ENCODE data around the gene MYBL2.
A peak's percentile ranks its signal among the peaks of the same experiment; 100 is the strongest.

The MYBL2 gene

DNA sequence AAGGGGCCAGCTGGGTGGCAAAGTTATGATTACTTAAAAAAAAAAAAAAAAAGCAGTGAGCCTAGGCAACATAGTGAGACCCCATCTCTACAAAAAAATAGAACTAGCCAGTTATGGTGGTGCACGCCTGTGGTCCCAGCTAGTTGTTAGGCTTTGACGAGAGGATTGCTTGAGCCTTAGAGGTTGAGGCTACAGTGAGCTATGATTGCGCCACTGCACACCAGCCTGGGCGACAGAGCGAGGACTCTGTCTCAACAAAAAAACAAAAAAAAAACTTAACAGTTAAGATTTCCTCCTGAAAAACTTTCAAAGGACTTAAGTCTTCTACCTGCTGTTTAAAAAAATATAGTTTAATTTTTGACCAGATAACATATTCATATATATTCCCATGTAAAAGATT lies 57.5 kb downstream of the MYBL2 start:
- DNase-seq: no peak

DNA sequence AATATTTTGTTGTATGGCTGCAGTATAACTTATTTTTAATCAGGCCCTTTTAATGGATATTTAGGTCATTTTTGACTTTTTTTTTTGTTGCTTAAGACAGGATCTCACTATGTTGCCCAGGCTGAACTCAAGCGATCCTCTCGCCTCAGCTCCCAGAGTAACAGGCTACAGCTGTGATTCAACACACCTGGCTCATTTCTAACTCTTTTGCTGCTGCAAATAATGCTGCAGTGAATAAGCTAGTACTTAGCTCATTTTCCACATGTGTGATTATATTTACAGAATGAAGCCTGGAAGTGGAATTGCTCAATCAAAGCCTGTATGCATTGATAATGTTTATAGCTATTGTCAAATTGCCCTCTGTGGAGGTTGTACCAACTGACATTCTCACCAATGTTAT lies 58.8 kb downstream of the MYBL2 start:
- DNase-seq: no peak

DNA sequence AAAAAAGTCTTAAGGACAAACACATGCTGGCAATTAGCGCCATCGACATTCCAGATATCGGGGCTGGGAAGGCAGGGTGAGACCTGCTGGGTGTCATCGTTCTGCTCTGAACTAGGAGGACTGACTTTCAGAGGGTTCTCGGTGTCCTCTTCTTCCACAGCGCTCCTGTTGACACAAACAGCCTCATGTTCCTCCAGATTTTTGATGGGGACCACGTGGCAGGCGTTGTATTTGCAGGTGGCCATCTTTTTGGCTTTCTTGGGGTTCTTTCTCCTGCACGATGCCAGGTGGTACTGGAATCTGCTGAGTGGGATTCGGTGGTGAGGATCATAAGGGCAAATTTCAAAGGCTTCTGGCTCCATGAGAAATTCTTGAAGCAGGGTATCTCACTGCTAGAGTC lies 59.4 kb downstream of the MYBL2 start:
- no peak for DNase-seq

DNA sequence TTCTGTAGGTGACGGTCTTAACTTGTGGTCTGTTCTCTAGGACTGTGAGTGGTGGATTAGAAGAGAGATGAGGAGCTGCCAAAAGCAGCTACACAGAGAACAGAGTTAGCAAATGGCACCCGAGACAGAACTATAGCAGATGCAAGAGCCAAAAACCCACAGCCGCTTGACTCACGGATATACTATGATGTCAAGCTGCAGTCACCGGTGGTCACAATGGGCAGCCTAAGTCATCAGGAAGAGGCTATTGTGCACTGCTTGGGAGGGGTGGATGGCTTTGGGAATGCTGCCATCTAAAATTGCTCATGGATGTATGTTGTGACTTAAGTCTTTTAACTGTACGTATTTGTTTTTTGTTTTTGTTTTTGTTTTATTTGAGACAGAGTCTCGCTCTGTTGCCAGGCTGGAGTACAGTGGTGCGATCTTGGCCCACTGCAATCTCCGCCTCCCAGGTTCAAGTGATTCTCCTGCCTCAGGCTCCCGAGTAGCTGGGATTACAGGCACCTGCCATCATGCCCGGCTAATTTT lies 60.0 kb downstream of the MYBL2 start, which contains the start of gene GTSF1L:
TSS of gene GTSF1L (minus strand) at position 192 of the 528 bp plus-strand sequence. CDS start 308 bp downstream, outside the sequence.
- no peak for DNase-seq

DNA sequence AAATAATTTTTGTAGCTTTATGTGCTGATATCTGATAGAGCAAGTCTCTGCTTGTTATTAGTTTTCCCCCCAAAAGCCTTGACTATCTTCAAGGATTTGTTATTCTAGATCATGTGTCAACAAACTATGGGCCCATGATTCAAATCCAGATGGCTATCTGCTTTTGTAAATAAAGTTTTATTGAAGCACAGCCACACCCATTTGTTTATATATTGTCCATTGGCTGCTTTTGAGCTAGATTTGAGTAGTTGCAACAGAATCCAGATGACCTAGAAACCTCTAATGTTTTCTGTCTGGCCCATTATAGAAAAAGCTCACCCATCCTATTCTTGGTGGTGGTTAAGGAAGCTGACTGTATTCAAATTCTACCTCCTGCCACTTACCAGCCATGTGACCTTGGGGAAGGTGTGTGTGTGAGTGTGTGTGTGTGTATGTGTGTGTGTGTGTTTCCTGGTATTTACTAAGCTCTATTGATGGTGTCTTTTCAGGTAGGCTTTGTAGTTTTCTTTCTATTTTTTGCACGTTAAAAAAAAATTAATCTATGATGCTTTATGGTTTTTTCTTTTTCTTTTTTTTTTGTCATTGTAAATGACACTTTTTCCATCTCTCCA lies 61.2 kb downstream of the MYBL2 start:
- no peak for DNase-seq

DNA sequence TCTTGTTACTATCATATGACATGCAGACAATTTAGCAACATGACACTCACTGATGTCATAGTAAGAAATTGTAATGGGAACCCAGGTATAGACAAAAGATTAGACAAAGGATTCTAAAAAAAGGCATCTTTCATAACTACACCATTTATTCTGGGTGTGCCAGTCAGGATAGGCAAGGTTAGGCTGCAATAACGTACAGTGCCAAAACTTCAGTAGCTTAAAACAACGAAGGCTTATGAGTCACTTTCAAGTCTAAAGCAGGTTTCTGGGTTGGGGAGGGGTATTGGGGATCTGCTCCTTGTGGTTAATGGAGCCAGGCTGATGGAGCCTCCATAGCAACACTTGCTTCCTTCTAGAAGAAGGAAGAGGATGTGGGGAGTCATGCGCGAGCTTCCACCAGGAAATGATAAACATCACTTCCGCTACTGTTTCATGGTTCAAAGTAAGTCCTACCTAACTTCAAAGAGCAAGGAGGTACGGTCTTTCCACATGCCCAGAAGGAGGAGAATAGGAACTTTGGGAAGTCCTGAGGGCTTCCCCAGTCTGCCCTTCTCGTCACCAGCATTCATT lies 61.9 kb downstream of the MYBL2 start:
- DNase-seq: no peak

DNA sequence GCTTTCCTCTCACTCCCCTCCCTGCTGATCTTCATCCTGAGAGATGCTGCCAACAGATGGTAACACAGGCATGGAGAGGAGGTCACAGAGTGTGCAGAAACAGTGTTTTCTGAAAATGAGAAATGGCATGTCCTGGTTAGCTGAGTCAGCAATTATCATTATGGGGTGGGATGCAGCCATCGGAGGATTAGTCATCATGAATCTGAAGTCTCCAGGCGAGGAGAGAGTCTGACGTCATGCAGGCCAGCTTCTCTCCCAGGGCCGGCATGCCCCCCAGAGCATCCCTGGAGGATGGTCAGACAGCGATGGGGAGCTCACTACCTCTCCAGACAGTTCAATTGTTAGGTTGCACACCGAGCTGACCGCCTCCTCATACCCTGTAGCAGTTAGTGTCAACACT lies 64.6 kb downstream of the MYBL2 start:
- DNase-seq: no peak

DNA sequence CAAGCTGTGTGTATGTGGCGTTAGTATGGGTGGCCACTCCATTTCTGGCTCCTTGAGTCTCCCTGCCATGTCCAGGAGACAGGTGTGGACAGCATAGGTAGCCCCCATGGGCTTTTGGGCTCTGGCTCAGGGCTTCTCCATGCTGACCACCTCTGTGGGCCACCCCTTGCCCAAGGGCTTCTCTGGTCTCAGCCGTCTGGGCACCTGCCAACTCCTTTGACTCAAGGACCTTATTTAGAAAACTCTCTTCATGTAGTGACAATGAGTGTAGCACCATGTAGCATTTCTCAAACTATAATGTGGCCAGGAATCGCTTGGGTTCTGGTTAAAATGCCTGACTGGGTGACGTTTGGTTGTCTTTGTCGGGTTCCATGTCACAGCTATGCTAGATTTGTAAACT lies 65.0 kb downstream of the MYBL2 start:
- DNase-seq: no peak

DNA sequence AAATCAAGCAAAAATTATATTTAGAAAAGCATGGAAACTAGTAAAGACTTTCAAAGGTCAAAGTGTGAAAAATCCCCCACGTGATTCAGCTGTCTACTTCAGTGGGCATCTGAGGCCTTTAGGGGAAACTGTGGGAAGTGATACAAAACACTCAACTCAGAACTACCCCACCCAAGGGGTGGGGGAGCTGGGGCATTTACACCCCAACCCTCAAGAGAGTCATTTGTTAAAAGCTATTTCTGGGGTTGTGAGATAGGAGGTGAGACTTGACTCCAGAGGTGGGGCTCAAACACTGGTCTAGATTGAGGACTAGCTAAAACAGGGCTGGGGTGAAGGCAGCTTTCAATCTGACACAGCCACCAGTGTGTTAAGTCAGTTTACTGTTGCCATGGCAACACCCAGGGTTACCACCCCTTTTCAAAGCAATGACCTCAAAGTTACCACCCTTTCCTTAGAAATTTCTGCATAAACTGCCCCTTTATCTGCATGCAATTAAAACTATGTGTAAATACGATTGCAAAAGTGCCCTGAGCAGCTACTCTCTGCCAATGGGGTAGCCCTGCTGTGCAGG lies 69.8 kb downstream of the MYBL2 start:
- DNase-seq: no peak

DNA sequence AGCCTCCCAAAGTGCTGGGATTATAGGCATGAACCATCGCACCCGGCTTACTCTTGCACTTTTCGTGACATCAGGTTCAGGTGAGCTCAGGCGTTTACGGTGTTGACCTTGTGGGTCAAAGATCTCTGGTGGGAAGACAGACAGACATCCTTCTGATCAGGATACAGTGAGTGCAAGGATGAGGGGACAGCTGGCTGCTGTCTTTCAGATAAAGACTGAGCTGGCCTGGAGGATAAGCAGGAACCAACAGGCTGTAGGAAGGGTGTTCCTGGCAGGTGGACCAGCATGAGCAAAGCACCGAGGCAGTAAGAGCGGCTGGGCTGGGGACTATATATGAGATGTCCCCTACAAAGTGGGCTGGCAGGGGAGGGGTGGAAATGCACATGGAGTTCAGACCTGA lies 71.0 kb downstream of the MYBL2 start:
- no peak for DNase-seq

DNA sequence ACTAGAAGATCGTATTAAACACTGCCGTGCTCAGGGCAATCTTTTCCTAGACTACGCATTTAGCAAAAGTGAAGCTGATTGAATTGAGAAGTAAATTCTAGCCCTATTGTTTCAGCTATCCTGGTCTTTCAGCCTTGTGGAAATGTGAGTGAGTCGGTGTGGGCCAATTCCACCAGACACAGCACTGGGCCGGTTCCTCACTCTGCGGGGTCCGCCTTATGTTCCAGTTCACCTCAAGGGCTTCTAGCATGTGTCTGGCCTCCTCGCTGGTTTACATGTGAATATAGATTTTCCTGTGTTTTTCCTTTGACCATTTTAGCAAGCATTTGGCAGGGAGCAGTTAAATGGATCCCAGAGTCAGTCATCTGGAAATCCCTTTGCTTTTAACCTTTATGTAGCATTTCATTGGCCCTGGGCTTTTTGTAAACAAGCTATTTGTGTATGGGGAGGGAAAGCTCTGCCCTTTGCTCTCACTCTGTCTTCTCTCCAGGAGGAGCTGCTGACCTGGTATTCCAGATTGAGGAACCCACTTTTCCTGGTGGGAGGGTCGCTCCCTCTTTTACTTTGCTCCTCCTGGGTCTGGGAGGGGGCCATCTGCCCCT lies 72.3 kb downstream of the MYBL2 start:
- DNase-seq: no peak

DNA sequence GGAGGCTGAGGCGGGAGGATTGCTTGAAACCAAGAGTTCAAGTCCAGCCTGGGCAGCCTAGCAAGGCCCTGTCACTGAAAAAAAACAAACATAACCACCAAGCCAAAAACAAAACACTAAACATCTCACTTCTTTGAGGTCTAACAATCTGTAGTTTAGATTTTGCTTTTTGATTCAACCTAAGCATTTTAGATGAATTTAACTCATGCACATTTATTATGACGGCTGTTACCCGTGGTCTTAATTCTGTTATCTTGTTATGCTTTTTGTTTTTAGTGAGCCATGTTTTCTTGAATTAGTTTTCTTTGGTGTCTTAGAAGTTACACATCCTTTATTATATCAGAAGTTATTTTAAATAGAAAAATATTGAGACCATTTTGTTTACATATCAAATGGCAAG lies 73.7 kb downstream of the MYBL2 start:
- no peak for DNase-seq

DNA sequence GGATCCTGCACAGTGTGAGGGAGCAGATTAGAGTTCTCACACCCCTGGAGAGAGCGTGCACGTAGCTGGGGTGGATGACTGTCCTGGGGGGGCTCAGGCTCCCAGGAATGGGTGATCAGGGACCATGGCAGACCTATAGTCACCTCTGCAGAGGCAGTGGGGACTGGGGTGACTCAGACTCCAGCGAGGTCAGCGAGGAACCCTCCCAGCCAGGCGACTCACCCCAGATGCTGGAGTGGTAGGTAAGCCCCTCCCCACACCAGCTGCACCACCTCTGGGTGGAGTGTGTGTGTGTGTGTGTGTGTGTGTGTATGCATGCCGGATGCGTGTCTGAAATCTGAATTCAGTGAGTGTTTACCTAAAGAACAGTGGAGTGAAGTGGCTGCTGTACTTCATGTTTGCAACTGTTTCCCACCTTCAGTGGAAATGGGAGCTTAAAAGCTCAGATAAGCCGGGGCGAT lies 77.3 kb downstream of the MYBL2 start:
- DNase-seq: no peak

DNA sequence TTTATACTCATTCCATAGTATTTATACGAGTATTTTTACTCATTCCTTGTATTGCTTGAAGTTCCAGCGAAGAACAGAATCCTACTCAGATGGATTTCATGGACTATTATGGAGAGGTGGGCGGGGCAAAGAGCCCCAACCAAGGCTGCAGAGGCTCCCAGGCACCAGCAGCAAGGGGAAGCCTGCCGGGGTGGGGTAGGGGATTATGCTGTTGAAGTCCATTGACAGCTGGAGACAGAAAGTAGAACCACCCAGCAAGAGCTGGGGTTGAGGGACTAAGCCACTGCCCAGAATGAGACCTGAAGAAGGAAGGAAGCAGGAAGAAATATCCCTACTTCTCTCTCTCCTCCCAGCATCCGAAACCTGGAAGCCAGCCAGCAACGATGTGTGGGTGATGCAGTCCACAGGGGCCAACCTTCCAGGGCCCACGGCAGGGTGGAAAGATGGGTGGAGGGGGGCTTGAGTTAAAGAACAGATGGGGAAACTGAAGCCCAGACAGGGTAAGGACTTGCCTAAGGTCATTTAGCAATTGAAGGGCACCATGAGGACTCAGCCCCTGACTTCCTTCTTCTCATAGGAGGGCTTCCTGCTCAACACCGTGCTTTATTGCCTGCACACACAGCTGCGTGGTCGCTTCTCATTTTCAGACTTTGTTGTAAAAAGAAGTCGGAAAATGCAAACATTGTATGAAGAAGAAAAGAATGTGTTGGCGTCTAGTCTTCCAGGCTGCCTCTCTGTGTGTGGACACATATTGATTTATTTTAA lies 78.2 kb downstream of the MYBL2 start:
- no peak for DNase-seq

DNA sequence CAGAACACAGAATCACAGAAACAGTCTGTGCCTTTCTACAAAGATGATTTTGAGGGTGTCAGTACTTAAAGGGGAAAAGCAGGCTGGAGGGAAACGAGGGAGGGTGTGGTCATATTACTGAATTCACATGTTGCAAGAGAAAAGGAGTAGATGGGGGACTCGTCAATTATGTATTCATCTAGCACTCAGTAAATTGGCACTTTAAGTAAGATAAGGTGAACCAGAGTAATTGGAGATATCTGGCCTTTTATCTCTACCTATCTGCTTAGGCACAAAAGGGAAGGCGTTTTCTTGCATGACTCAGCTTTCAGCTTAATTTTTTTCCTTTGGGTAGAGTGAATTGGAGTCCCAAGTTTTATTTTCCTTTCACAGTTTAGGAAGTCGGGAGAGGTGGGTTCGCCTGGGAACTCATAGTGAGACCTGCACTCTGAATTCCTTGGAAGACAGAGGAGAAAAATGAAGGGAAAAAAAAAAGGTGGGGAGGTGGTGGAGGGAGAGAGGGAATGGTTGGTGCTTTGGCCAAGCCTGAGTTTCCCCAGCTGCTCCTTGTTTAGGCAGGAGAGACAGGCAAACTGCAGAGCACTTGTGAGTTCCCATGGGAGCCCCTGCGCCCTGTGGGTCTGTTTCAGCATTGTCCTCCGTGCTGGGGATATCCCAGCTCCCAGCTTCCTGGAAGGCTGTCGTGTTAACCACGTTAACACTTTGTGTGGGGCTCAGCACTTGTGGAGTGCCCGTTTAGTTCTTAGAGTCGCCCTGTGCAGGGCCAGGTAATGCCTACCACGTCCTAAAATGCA lies 79.6 kb downstream of the MYBL2 start:
- no peak for DNase-seq

DNA sequence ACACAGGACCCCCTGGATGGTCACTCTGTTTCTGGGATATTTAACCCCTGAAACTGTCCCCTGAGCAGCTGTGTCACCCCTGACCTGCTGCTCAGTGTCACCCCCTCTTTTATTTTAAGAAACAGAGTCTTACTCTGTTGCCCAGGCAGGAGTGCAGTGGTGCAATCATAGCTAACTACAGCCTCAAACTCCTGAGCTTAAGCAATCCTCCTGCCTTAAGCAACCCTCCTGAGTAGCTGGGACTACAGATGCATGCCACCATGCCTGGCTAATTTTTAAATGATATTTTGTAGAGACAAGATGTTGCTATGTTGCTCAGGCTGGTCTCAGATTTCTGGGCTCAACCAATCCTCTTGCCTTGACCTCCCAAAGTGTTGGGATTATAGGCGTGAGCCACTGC lies 81.4 kb downstream of the MYBL2 start:
- DNase-seq: no peak

DNA sequence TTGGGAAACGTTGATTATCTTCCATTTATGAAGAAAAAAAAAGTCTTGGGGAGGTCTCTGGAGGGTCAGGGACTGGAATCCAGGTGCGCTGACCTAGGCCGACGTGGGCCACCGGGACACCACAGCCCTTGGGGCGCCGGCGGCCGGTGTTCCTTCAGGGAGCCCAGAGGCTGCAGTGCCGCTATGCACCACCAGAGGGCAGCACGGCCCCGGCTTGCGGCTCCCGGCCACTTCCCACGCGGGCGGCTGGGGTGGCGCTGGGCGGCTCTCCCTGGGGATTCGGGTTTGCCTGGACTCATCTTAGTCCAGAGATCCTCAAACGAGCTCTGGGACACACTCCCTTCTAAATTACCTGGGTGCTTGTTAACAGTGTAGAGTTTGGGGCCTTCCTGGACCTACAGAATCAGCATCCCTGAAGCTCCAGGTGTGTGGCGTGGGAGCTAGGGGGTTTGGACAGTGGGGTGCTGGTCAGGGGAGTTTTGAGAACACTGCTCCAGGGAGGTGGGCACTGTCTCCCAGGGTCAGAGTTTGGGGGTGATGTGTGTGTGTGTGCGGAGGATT lies 82.9 kb downstream of the MYBL2 start:
- DNase-seq: peak; percentile 73

DNA sequence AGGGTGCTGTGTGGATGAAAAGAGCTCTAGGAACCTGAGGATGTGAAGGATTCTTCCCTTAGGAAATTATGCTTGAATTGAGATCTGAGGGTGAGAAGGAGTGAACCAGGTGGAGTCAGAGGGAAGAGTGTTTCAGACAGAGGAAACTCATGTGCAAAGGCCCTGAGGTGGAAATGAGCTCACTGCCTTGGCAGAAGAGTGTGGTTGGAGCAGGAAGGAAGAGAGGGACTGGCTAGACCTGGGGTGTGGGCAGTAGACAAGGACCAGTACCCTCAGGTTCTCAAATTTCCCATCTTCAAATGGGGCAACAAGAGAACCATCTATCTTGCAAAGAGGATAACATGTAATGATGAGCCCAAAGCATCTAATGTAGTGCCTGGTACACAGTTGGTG lies 83.9 kb downstream of the MYBL2 start:
- no peak for DNase-seq

DNA sequence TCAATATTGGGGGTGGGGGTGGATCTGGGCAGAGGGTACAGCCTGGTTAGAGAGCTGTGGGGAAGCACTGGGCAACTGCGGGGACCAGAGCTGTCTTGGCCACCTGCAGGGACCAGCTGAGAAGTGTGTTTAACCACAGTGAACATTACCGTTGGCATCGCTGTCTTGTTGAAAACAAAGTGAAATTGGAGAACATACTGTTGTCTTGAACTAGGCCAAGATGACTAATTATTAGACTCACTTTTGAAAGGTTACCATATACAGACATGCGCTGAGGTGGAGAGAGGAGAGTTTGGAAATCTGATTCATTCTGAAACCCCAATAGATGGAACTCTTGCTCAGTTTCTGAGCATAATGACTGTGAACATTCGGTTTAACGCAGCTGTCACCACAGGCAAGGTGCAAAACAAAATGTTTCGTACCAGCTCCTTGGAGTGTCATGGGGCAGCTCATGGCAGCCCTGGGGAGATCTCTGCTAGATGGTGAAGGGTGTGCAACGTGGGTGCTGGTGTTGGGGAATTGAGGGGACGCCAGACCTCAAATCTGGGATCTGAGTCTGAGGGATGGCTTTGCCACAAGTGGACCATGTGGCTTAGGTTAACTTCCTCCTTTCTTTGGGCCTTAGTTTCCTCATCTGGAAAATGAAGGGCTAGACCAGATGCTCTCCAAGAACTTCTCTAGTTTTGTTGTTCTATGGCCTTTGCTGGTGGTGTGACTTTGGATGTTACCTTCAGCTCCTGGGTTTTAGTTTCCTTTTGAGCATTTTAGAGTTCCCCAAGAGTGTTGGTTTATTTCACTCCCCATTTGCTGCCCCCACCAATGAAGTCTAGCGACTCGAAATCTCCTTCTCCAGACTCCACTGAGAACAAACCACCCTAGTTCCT lies 84.5 kb downstream of the MYBL2 start:
- no peak for DNase-seq

DNA sequence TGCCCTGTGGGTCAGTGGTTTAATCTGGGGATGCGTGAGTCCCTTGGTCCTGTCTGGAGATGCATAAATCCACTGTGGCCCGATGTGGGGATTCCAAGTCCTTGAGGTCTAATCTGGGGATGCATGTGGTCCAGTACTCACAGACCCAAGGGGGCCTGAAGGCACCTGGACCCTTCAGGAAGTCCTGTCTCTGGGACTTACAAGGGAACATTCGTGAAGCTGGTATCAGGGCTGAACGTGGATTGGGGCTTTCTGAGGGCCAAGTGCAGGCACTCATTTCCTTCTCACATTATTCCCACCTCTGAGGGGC lies 85.1 kb downstream of the MYBL2 start:
- no peak for DNase-seq

Data from activated CD4-positive, alpha-beta T cell treated with anti-CD3 and anti-CD28 coated beads for 1 hour (primary cell).